ENCODE data around the gene NRF1.

The NRF1 gene

GRCh38 chr7:129604713-129605437 lies 6.6 kb upstream of the NRF1 start:
- H3K27ac ChIP-seq, result no peak overlapping the region
- H3K79me2 ChIP-seq, result no peaks in the 10 kb centered on the region
- no peak overlapping the region for H3K9ac ChIP-seq
- no peak for TF ChIP-seq CTCF (IDR thresholded peaks at IDR 0.05)
- H3K27me3 ChIP-seq (ENCODE audit: control insufficient read depth, insufficient read depth, low read length), result no peaks in the 10 kb centered on the region
- H2AFZ ChIP-seq, result no peak overlapping the region
- no peak overlapping the region for H3K4me3 ChIP-seq (ENCODE audit: low read depth, low read length)
- H3K4me2 ChIP-seq (ENCODE audit: low read length), result no peak overlapping the region
- no peaks in the 10 kb centered on the region for H3K4me1 ChIP-seq
- H3K36me3 ChIP-seq (ENCODE audit: control insufficient read depth, insufficient read depth, low read length), result no peaks in the 10 kb centered on the region
- no peaks in the 10 kb centered on the region for H3K9me3 ChIP-seq (ENCODE audit: control insufficient read depth, low read length)

GRCh38 chr7:129605960-129606614 lies 5.4 kb upstream of the NRF1 start:
- no peak overlapping the region for H3K4me3 ChIP-seq (ENCODE audit: low read depth, low read length)
- H3K4me1 ChIP-seq, result no peaks in the 10 kb centered on the region
- no peak overlapping the region for H3K9ac ChIP-seq
- peaks cover 2% of the 10 kb centered on the region for H3K79me2 ChIP-seq
- H3K9me3 ChIP-seq (ENCODE audit: control insufficient read depth, low read length), result no peaks in the 10 kb centered on the region
- no peak overlapping the region for H3K27ac ChIP-seq
- no peaks in the 10 kb centered on the region for H3K36me3 ChIP-seq (ENCODE audit: control insufficient read depth, insufficient read depth, low read length)
- H2AFZ ChIP-seq, result no peak overlapping the region
- no peaks in the 10 kb centered on the region for H3K27me3 ChIP-seq (ENCODE audit: control insufficient read depth, insufficient read depth, low read length)
- no peak overlapping the region for H3K4me2 ChIP-seq (ENCODE audit: low read length)
- no peak for TF ChIP-seq CTCF (IDR thresholded peaks at IDR 0.05)

- H3K4me2 ChIP-seq (ENCODE audit: low read length), result no peak overlapping the region
- no peak overlapping the region for H3K27ac ChIP-seq
- no peak for TF ChIP-seq CTCF (IDR thresholded peaks at IDR 0.05)
- H3K36me3 ChIP-seq (ENCODE audit: control insufficient read depth, insufficient read depth, low read length), result no peaks in the 10 kb centered on the region
- H3K27me3 ChIP-seq (ENCODE audit: control insufficient read depth, insufficient read depth, low read length), result no peaks in the 10 kb centered on the region
- no peaks in the 10 kb centered on the region for H3K4me1 ChIP-seq
- H3K79me2 ChIP-seq, result peaks cover 2% of the 10 kb centered on the region
- H3K4me3 ChIP-seq (ENCODE audit: low read depth, low read length), result no peak overlapping the region
- H2AFZ ChIP-seq, result no peak overlapping the region
- H3K9ac ChIP-seq, result no peak overlapping the region
- no peaks in the 10 kb centered on the region for H3K9me3 ChIP-seq (ENCODE audit: control insufficient read depth, low read length)
Observed at GRCh38 chr7:129606803-129607202, 4.7 kb upstream of the NRF1 start.

- no peak overlapping the region for H3K9ac ChIP-seq
- H3K36me3 ChIP-seq (ENCODE audit: control insufficient read depth, insufficient read depth, low read length), result no peaks in the 10 kb centered on the region
- no peaks in the 10 kb centered on the region for H3K27me3 ChIP-seq (ENCODE audit: control insufficient read depth, insufficient read depth, low read length)
- no peak overlapping the region for H2AFZ ChIP-seq
- H3K79me2 ChIP-seq, result peaks cover 5% of the 10 kb centered on the region
- no peak overlapping the region for H3K4me2 ChIP-seq (ENCODE audit: low read length)
- H3K4me3 ChIP-seq (ENCODE audit: low read depth, low read length), result no peak overlapping the region
- no peaks in the 10 kb centered on the region for H3K9me3 ChIP-seq (ENCODE audit: control insufficient read depth, low read length)
- TF ChIP-seq CTCF (IDR thresholded peaks at IDR 0.05), result peak; percentile 28
- H3K27ac ChIP-seq, result no peak overlapping the region
- no peaks in the 10 kb centered on the region for H3K4me1 ChIP-seq
Observed at GRCh38 chr7:129607471-129608120, 3.9 kb upstream of the NRF1 start.
